ENCODE results near the gene ASAP2.

Gene ASAP2

GRCh38 chr2:9232886-9233285, 26.3 kb downstream of the ASAP2 start:
- H3K4me3 ChIP-seq (ENCODE audit: low read depth, low read length): no peak overlapping the region
- in situ Hi-C loops (cut with HindIII; ENCODE audit: low pct_ligation_motif_present, low sequenced_read_pairs): no loop called here
- no peak for TF ChIP-seq CTCF (IDR thresholded peaks at IDR 0.05; ENCODE audit: low read depth, low read length, missing control alignments)
- DNase-seq: no peak
- peak overlapping the region; percentile 95 for H3K27ac ChIP-seq
- H3K27me3 ChIP-seq (replicated peaks): no peaks in the 10 kb centered on the region
- no peaks in the 10 kb centered on the region for H3K36me3 ChIP-seq (replicated peaks)

DNA sequence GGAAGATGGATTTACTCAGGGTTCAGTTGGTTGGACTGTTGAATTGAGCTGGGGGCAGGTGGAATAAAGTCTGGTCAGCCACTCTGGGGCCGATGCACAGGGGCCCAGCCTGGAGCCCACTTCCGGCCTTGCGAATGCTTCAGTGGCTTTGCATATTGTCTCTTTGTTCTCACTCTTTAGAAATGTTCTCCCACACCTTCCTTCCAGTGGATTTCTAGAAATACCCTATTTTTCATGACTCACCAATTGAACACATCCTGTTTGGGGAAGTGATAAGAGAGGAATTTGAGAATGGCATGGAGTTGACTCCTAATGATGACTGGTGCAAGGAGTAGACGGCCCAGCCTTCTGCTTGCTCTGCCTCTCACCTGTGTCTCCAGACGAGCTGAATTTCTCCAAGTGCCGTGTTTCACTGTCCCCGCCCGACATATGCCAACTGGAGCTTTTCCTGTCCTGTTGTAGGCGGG, 28.1 kb downstream of the ASAP2 start:
- Histone ChIP-seq H3K36me3 (replicated peaks) (no peaks in the 10 kb centered on the region), H3K27me3 (replicated peaks) (no peaks in the 10 kb centered on the region), H3K4me3 (ENCODE audit: low read depth, low read length) (peak overlapping the region; percentile 9), H3K27ac (peak overlapping the region; percentile 95)
- TF ChIP-seq CTCF (IDR thresholded peaks at IDR 0.05; ENCODE audit: low read depth, low read length, missing control alignments): no peak
- peak; percentile 90 for DNase-seq
- in situ Hi-C loops (cut with HindIII; ENCODE audit: low pct_ligation_motif_present, low sequenced_read_pairs): no loop called here

DNA sequence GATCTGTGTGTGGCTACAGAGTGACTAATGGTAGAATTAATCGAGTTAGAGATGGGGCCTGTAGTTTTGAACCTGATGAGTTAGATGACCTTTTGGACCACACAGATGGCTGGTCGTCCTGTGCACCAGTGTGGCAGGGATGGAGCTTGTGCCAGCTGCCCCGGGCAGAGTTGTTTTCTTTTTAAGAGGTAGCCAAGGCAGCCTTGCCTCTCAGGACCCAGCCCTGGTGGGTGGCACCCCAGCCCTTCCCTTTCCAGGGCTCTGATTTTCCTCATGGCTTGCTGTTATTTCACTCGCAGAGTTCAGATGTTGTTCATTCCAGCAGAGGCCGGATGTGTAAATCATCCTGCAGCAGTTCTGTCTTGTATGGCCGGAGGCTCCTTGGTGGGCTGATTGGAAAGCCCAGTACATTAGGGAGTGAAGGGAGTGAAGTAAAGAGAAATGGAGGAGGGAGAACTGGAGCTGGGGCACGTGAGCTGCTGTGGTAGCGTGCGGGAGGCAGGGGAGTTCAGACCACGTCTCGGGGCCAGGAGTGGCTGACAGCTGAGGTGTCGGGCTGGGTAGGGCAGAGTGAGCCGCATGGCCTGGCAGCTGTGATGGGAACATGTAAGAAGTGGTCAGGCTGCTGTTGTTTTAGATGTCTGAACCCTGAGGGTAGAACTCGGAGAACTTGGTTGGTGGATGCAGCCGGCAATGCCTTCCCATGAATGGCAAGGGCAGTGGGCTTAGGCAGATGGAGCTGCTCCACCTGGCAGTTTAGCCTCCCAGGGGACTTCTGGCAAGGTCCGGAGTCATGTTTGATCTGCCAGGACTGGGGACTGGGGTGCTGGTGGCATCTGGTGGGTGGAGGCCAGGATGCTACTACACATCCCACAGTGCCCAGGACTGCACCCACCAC, 28.8 kb downstream of the ASAP2 start:
- peak overlapping the region; percentile 95 for H3K27ac ChIP-seq
- H3K36me3 ChIP-seq (replicated peaks): no peaks in the 10 kb centered on the region
- in situ Hi-C loops (cut with HindIII; ENCODE audit: low pct_ligation_motif_present, low sequenced_read_pairs): no loop called here
- no peak for DNase-seq
- H3K27me3 ChIP-seq (replicated peaks): no peaks in the 10 kb centered on the region
- TF ChIP-seq CTCF (IDR thresholded peaks at IDR 0.05; ENCODE audit: low read depth, low read length, missing control alignments): no peak
- peak overlapping the region; percentile 9 for H3K4me3 ChIP-seq (ENCODE audit: low read depth, low read length)

DNA sequence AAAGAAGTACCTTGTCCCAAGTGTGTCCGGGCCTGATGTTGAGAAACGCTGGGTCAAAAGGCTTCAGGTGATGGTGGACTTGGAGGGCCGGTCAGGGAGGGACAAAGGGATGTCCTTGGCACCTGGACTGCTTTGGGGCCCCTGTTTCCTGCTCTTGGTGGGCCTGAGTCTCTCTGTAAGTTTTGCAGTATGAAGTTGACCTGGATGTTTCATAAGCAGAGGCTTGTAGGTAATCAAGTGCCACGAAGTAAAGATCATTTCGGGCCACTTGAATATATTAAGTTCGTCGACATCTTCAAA, 29.4 kb downstream of the ASAP2 start:
- no peak for DNase-seq
- peak overlapping the region; percentile 95 for H3K27ac ChIP-seq
- TF ChIP-seq CTCF (IDR thresholded peaks at IDR 0.05; ENCODE audit: low read depth, low read length, missing control alignments): no peak
- no peaks in the 10 kb centered on the region for H3K27me3 ChIP-seq (replicated peaks)
- H3K36me3 ChIP-seq (replicated peaks): no peaks in the 10 kb centered on the region
- in situ Hi-C loops (cut with HindIII; ENCODE audit: low pct_ligation_motif_present, low sequenced_read_pairs): no loop called here
- no peak overlapping the region for H3K4me3 ChIP-seq (ENCODE audit: low read depth, low read length)

GRCh38 chr2:9236867-9237266, 30.3 kb downstream of the ASAP2 start:
- H3K4me3 ChIP-seq (ENCODE audit: low read depth, low read length): no peak overlapping the region

More at GRCh38 chr2:9236867-9237266, 30.3 kb downstream of the ASAP2 start:
- in situ Hi-C loops (cut with HindIII; ENCODE audit: low pct_ligation_motif_present, low sequenced_read_pairs): no loop called here
- TF ChIP-seq CTCF (IDR thresholded peaks at IDR 0.05; ENCODE audit: low read depth, low read length, missing control alignments): no peak
- no peak for DNase-seq
- Histone ChIP-seq H3K27me3 (replicated peaks) (no peaks in the 10 kb centered on the region), H3K36me3 (replicated peaks) (no peaks in the 10 kb centered on the region), H3K27ac (peak overlapping the region; percentile 41)

Measured in brain microvascular endothelial cell (primary cell).